HAP-1 (cell line): ENCODE data around the gene AOPEP.

Source experiments
- DNase-seq, 2 experiments: peaks; one replicate each; pipeline ENCODE4 v3.0.0-alpha.2; 2016 to 2020; ENCODE audit warnings: low spot score in 2 of 2
- H3K27me3 ChIP-seq: fragments of 250-450 bp; sonication (Bioruptor Pico); 2 replicates; pipeline ENCODE4 v1.5.1; 2020; ENCODE audit warnings: low read depth, mild to moderate bottlenecking, moderate library complexity
- H3K36me3 ChIP-seq: fragments of 250-450 bp; sonication (Bioruptor Pico); replicated peaks from 2 replicates; pipeline ENCODE4 v1.5.1; 2020; ENCODE audit warnings: mild to moderate bottlenecking
- H3K4me1 ChIP-seq: fragments of 250-450 bp; sonication (Bioruptor Pico); 2 replicates; pipeline ENCODE4 v1.5.1; 2020; ENCODE audit warnings: mild to moderate bottlenecking
- H3K4me3 ChIP-seq: fragments of 250-450 bp; sonication (Bioruptor Pico); 2 replicates; pipeline ENCODE4 v1.5.1; 2020; ENCODE audit warnings: mild to moderate bottlenecking, moderate library complexity
- H3K9me3 ChIP-seq: fragments of 250-450 bp; sonication (Bioruptor Pico); 2 replicates; pipeline ENCODE4 v1.5.1; 2020; ENCODE audit warnings: mild to moderate bottlenecking, moderate library complexity
- in situ Hi-C: fragments of 300-500 bp; cut with MboI; formaldehyde crosslinking; loops from 3 replicates; pipeline ENCODE4 v1.14.3; 2020; ENCODE audit warnings: low sequenced_read_pairs, inconsistent platforms, mixed read lengths

The AOPEP gene

DNA sequence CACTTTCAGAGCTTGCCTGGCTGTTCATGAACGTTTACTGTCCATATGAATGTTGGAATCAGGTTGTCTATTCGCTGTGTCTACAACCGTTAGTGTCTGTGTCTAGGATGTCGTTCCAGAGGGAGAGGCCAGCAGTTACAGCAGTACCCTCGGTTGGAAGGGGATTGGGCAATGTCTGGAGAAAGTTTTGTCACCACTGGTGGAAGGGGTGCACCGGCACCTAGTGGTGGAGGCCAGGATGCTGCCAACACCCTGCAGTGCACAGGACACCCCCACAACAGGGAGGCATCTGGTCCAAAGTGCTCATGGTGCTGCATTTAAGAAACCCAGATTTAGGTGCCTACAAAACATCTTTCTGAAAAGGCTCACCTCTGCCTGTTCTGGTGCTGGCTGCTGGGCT, 370.3 kb downstream of the AOPEP start:
- in situ Hi-C loops: no loop called here
- H3K4me3 ChIP-seq: no peak overlapping the region
- DNase-seq: no peak
- no peaks in the 10 kb centered on the region for H3K9me3 ChIP-seq
- H3K36me3 ChIP-seq: peaks cover 5% of the 10 kb centered on the region; the same call in 1 of the 2 replicates
- peaks cover 25% of the 10 kb centered on the region for H3K4me1 ChIP-seq
- no peaks in the 10 kb centered on the region for H3K27me3 ChIP-seq

DNA sequence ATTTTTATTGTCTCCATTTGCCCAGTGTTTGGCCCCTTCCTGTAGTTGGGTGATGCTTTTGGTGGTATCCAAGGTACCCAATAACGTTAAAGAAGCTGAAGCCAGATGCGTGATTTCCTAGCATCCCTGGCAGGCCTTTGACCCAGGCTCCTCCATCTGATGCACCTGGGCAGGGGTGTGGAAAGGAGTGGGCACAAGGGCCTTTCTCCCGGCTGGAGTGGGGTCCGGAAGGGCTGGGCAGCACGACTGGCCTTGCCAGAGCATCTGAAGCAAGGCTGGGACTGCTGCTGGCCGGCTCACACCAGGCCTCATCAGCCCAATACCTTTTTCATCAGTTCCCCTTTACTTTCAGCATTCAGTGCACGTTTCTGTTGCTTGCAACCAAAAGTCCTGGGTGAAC, 370.8 kb downstream of the AOPEP start:
- no peaks in the 10 kb centered on the region for H3K27me3 ChIP-seq
- H3K4me3 ChIP-seq: no peak overlapping the region
- H3K9me3 ChIP-seq: no peaks in the 10 kb centered on the region
- H3K36me3 ChIP-seq: peaks cover 5% of the 10 kb centered on the region; the same call in 1 of the 2 replicates
- H3K4me1 ChIP-seq: peaks cover 20% of the 10 kb centered on the region
- in situ Hi-C loops: no loop called here
- DNase-seq: no peak

DNA sequence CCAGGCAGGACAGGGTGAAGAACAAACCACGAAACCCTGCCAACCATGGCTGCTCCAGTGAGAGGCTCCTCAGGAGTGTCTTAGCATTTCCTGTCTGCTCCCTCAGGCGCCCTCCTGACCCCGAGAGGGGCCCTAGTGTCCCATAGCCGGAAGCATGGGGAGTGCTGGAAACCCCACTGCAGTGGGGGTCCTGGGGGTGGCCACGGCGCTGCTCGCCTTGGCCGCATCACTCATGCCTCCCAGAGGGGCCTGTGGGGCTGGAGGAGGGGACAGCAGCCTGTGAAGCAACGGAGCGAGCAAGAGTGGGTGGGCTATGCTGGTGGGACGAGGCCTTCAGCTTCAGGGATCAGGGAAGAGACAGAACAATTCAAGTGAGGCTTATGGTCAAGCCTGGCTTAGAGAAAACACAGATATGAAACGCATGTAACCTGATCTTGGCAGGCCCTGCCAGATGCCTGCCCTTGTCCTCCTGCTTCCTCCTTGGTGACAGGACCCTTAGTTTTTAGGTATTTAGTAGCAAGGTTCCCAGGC, 372.0 kb downstream of the AOPEP start:
- H3K4me1 ChIP-seq: peaks cover 11% of the 10 kb centered on the region
- no peak for DNase-seq
- no peaks in the 10 kb centered on the region for H3K27me3 ChIP-seq
- no peak overlapping the region for H3K4me3 ChIP-seq
- H3K36me3 ChIP-seq: peaks cover 5% of the 10 kb centered on the region; the same call in 1 of the 2 replicates
- in situ Hi-C loops: no loop called here
- no peaks in the 10 kb centered on the region for H3K9me3 ChIP-seq

DNA sequence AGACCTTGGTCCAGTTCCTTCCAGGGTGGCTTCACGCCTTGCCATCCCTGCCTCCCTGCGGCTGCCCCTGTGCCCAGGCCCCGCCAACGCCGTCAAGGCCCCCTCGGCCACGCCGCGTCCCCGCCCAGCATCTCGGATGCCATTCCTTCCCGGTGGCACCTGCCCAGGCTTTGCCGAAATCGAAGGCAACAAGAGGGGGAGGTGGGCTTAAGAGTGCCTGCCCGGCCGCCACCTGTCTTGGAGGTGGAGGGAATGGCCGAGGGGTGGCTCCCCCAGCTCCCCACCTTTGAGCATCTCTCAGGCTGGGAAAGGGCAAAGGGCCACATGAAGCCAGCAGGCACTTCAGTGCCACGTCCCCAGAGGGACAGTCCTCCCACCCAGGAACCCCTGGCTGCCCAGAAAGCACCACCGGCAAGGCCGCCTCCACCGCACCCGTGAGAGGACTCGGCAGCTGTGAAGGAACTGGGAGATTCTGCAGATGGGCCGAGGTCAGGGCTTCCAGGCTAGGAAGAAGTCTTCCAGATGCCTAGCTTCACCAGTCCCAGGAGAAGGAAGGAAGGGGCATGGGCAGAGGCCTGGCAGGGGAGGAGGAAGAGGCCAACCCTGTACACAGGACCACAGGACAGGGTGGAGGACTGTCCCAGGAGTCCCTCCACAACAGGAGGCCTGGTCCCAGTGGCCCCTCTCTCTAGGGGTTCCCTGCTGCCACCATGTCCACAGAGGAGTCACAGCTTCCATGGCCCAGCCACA, 373.0 kb downstream of the AOPEP start:
- peaks cover 5% of the 10 kb centered on the region; the same call in 1 of the 2 replicates for H3K36me3 ChIP-seq
- no peak for DNase-seq
- H3K4me1 ChIP-seq: peaks cover 11% of the 10 kb centered on the region
- no peaks in the 10 kb centered on the region for H3K27me3 ChIP-seq
- in situ Hi-C loops: no loop called here
- H3K9me3 ChIP-seq: no peaks in the 10 kb centered on the region
- H3K4me3 ChIP-seq: no peak overlapping the region

DNA sequence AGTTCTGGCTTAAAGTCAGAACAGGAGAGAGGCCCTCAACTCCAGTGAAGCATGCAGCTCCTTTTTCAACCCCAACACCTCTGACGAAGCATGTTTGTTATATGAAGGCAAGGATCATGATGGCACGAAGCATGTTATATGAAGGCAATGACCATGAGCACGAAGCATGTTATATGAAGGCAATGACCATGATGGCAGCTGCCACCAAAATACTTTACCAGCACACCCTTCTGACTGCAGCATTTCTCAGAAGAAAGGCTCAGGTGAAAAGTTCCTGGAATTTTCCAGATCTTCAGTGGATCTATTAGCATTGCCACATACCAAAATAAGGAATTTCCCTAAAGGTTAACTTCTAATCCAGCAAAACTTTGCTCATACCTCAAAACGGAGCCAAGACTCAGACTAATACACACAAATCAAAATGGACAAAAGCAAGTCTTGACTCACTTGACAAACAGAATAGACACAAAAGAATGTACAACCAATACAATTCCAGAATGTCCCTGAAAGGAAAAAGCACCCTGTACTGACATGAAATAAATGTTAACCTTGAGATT, 373.6 kb downstream of the AOPEP start:
- DNase-seq: peak in 1 of 2 experiments; percentile 25
- in situ Hi-C loops: no loop called here
- no peak overlapping the region for H3K4me3 ChIP-seq
- H3K27me3 ChIP-seq: no peaks in the 10 kb centered on the region
- no peaks in the 10 kb centered on the region for H3K9me3 ChIP-seq
- peaks cover 11% of the 10 kb centered on the region for H3K4me1 ChIP-seq
- H3K36me3 ChIP-seq: peaks cover 5% of the 10 kb centered on the region; the same call in 1 of the 2 replicates

DNA sequence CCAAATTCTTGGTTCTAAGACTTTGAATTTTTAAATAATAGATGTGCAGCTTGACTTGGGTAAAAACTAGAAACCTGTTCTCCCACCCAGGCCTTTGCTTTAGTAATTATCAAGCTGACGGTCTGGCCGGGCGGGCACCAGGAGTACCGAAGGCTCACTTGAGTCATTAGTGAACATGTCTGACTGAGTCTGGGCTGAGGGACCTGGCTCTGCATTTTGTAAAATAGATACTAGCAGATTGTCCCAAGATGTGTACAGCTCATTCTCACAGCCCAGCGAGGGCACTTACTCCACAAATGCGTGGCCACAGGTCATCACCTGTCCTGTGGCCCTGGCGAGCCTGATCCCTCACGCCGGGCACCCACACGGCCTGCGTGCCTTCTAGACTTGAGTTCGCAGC, 374.8 kb downstream of the AOPEP start:
- peaks cover 11% of the 10 kb centered on the region for H3K4me1 ChIP-seq
- no peaks in the 10 kb centered on the region for H3K27me3 ChIP-seq
- in situ Hi-C loops: no loop called here
- DNase-seq: no peak
- H3K4me3 ChIP-seq: no peak overlapping the region
- peaks cover 9% of the 10 kb centered on the region; the same call in 1 of the 2 replicates for H3K36me3 ChIP-seq
- no peaks in the 10 kb centered on the region for H3K9me3 ChIP-seq

DNA sequence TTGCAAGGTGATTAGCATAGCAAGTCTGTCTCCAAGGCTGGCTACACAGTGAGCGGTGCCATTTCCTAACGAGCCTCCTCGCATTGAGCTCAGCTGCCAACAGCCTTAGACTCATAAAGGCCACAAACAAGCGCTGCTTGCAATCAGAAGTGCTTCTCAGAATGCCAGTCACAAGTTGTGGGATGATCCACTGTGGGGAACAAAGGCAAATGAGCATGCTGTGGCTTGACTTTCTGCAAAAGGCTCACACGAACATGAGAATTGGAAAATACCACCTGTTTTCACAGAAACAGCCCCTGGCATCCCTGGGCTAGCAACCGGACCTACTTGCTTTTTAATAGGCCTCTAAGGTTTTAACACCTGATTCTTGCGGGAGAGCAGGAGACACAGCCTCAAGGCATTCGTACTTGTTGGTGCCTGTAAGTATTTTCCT, 375.5 kb downstream of the AOPEP start:
- in situ Hi-C loops: no loop called here
- H3K4me1 ChIP-seq: peaks cover 11% of the 10 kb centered on the region
- no peaks in the 10 kb centered on the region for H3K27me3 ChIP-seq
- no peak overlapping the region for H3K4me3 ChIP-seq
- H3K36me3 ChIP-seq: peaks cover 16% of the 10 kb centered on the region; the same call in 1 of the 2 replicates
- DNase-seq: no peak
- no peaks in the 10 kb centered on the region for H3K9me3 ChIP-seq

DNA sequence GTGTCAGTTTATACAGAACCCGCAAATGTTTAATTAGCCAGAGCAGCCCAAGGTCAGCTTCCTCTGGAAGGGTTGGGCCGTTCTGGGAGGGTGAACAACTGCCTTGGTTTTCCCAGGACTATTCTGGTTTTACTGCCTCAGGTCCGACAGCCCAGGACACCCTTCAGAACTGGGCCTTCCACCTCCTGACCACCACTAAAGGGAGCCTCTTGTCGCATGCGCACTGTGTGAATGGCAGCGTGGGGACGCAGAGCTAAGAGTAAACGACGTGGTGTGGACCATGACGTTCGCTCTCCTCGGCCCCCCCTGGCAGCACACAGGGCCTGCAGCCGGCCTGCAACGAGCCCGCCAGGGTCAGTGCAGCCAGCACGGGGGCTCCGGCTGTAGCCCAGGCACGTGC, 376.1 kb downstream of the AOPEP start:
- no peaks in the 10 kb centered on the region for H3K9me3 ChIP-seq
- H3K4me1 ChIP-seq: peaks cover 11% of the 10 kb centered on the region
- in situ Hi-C loops: no loop called here
- H3K4me3 ChIP-seq: no peak overlapping the region
- no peaks in the 10 kb centered on the region for H3K27me3 ChIP-seq
- peaks cover 17% of the 10 kb centered on the region; the same call in 1 of the 2 replicates for H3K36me3 ChIP-seq
- no peak for DNase-seq

DNA sequence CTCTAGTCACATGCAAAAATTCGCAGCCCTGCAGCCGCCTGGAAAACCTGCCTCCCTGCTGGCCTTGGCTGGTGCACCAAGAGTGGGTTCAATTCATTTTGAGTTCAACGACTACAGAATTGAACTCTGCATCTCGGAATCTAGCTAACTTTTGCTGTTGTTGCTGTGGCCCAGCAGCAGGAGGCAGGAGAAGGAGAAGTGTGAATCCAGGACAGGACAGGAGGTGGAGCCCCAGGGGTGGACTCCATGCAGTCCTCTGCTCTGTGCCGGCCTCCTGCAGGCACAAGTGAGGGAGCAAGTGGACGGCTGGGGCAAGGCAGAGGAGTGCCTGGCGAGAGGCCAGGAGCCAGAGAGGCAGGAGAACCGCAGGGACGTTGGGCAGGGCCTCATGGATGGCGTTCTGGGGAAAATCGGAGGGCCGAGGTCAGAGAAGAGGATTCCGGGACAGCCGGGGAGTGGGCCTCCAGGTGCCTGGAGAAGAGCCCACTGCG, 376.8 kb downstream of the AOPEP start:
- H3K4me3 ChIP-seq: no peak overlapping the region
- no peaks in the 10 kb centered on the region for H3K9me3 ChIP-seq
- peaks cover 17% of the 10 kb centered on the region; the same call in 1 of the 2 replicates for H3K36me3 ChIP-seq
- H3K27me3 ChIP-seq: no peaks in the 10 kb centered on the region
- no peak for DNase-seq
- peaks cover 11% of the 10 kb centered on the region for H3K4me1 ChIP-seq
- in situ Hi-C loops: no loop called here

DNA sequence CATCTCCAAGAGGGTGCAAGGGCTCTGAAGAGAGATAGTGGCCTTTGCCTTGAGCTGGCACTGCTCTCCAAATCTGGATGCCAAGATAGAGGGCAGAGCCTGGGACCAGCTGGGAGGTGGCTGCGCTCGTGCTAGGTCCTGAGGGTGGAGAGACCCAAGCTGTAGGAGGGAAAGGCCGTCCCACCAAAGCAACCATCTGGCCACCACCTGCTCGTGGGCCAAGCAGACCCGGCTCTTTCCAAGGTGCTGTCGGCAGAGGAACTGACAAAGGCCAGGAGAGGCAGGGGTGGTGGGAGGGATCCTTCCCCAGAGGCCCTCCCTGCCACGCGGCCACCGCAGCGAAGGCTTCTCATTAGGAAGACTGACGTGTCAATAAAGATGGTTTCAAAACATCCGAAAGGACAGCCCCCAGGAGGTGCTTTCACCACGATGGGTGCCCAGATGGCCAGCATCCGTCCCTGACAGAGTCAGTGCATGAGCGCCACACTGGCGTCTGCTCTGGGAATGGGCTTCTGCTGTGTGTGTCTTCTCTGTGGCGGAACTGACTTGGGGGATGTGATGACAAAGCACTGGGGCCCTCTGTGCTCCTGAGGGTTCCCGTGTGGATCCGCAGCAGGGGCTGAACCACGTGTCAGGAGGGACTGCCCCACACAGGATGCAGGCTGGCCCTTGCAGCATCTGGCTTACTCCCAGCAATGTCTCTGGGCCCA, 377.5 kb downstream of the AOPEP start:
- DNase-seq: no peak
- Histone ChIP-seq H3K4me1 (peaks cover 11% of the 10 kb centered on the region), H3K27me3 (no peaks in the 10 kb centered on the region), H3K4me3 (no peak overlapping the region), H3K9me3 (no peaks in the 10 kb centered on the region), H3K36me3 (peaks cover 17% of the 10 kb centered on the region; the same call in 1 of the 2 replicates)
- in situ Hi-C loops: no loop called here

DNA sequence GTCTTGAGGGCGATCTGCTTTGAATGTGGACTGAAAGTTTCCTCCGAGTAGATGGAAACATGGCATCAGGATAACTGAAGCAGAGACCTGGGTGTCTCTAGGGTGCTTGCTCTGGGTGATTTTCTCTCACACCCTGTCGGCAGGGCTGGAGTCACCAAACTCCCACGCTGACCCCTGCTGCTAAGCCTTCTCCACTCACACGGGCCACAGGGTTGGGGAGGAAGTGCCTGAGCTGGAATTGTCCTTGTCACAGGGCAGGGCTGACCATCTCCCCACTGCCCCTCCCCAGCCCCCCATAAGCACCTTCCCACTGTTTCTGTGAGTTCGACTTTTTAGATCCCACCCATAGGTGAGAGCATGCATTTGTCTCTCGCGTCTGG, 378.1 kb downstream of the AOPEP start:
- DNase-seq: no peak
- Histone ChIP-seq H3K4me3 (no peak overlapping the region), H3K4me1 (peaks cover 11% of the 10 kb centered on the region), H3K27me3 (no peaks in the 10 kb centered on the region), H3K36me3 (peaks cover 17% of the 10 kb centered on the region; the same call in 1 of the 2 replicates), H3K9me3 (no peaks in the 10 kb centered on the region)
- in situ Hi-C loops: no loop called here

DNA sequence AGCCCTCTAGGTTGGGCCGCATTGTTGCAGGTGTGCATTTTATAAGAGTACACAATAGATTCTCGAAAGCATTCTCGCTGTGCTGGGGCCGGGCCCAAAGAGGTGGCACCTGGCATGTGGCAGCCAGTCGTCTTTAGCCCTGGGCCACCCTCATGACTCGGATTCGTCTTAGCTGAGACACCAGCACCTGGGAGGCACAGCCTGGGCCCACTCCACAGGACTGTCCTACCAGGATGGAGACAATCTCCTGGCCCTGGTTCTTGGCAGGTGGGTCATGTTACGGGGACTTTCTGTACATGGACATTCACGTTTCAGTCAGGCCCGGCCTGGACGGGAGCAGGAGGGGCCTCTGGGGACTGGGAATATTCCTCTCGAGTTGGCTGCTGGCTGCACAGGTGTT, 378.5 kb downstream of the AOPEP start:
- Histone ChIP-seq H3K4me3 (no peak overlapping the region), H3K4me1 (peaks cover 8% of the 10 kb centered on the region), H3K9me3 (no peaks in the 10 kb centered on the region), H3K36me3 (peaks cover 17% of the 10 kb centered on the region; the same call in 1 of the 2 replicates), H3K27me3 (no peaks in the 10 kb centered on the region)
- DNase-seq: no peak
- in situ Hi-C loops: no loop called here

DNA sequence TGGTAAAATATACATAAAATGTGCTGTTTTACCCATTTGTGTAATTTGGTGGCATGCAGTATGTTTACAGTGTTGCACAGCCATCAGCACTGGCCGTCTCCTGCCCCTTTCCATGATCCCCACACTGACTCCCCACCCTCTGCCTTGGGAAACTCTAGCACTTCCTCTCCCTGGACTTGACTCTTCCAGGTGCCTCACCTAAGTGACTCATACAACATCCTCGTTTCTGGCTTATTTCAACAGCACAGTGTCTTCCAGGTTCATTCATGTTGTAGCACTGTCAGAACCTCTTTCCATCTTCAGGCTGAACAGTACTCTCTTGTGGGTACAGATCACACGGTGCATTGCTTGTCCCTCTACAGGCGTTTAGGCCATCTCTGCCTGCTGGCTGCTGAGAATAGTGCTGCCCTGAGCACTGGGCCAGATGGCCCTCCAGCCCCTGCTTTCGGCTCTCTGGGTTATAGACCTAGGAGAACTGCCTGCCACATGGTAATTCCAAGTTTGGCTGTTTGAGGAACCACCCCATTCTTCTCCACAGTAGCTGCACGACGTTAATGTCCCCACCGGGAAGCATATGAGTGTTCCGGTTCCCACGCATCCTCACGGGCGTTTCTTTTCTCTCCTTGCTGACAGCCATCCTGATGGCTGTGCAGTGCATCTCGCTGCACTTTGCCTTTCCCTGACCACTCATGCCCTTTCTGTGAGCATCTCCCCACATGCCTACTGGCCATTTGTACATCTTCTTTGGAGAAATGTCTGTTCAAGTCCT, 379.2 kb downstream of the AOPEP start:
- peaks cover 17% of the 10 kb centered on the region; the same call in 1 of the 2 replicates for H3K36me3 ChIP-seq
- H3K9me3 ChIP-seq: no peaks in the 10 kb centered on the region
- H3K27me3 ChIP-seq: no peaks in the 10 kb centered on the region
- no peak for DNase-seq
- H3K4me1 ChIP-seq: peaks cover 2% of the 10 kb centered on the region
- in situ Hi-C loops: no loop called here
- H3K4me3 ChIP-seq: no peak overlapping the region
